GM12891 (cell line): ENCODE measurements around the gene DOCK4.

ENCODE experiments used
- PAX5 ChIP-seq: IDR thresholded peaks from 2 replicates; pipeline ENCODE4 v1.6.1; 2011; ENCODE audit warnings: low read length, moderate library complexity, mild to moderate bottlenecking; ENCODE audit not compliant: insufficient read depth, severe bottlenecking
- POLR2A ChIP-seq: IDR thresholded peaks from 2 replicates; pipeline ENCODE4 v1.6.1; 2011; ENCODE audit warnings: low read depth, low read length, control low read depth
- POLR2AphosphoS5 ChIP-seq: IDR thresholded peaks from 2 replicates; pipeline ENCODE4 v1.6.1; 2011; ENCODE audit warnings: low read depth, low read length, control low read depth
- POU2F2 ChIP-seq: IDR thresholded peaks from 2 replicates; pipeline ENCODE4 v1.6.1; 2011; ENCODE audit warnings: low read depth, mild to moderate bottlenecking, control low read depth, low read length, moderate library complexity
- SPI1 ChIP-seq: IDR thresholded peaks from 2 replicates; pipeline ENCODE4 v1.6.1; 2011; ENCODE audit warnings: low read depth, low read length, control low read depth
- TAF1 ChIP-seq: IDR thresholded peaks from 2 replicates; pipeline ENCODE4 v1.6.1; 2011; ENCODE audit warnings: low read depth, low read length, control low read depth

DNA sequence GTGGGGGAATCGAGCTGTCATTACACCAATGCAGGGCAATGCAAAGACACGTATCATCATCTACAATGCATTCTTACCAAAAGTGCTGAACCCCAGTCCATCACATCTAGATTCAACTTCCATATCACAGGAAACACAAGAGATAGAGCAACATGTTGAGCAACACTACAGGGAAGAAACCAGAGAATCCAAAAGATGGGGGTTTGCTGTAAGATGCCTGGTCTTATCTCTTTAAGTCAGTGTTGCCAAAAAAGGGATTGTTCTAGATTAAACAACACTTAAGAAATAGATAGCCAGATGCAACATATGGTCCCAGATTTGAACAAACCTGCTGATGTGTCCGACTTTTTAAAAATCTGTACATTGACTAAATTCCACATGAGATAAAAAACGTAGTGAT lies 328.3 kb downstream of the DOCK4 start:
- TF ChIP-seq POLR2A = no peak
- no peak for TF ChIP-seq TAF1
- no peak for TF ChIP-seq SPI1
- no peak for TF ChIP-seq POLR2AphosphoS5
- no peak for TF ChIP-seq POU2F2
- TF ChIP-seq PAX5 = no peak
